Keratinocyte (primary cell): ENCODE data around the gene RIPK1.

Experiments used
- CTCF ChIP-seq, 3 experiments: IDR thresholded peaks in 1 of 3; conservative IDR thresholded peaks in 1 of 3; optimal IDR thresholded peaks in 1 of 3; 2 replicates in 2 of 3; 3 replicates in 1 of 3; pipeline versions ENCODE3 to v1.5.1; 2011; ENCODE audit warnings: low read length in 3 of 3, mild to moderate bottlenecking in 3 of 3, moderate library complexity in 2 of 3, control low read depth in 1 of 3, inconsistent platforms in 1 of 3; ENCODE audit not compliant: insufficient read depth in 2 of 3; ENCODE audit errors: extremely low read depth in 1 of 3
- EZH2 ChIP-seq: IDR thresholded peaks from one replicate; pipeline ENCODE4 v1.6.1; 2012; ENCODE audit warnings: inconsistent platforms, mild to moderate bottlenecking, low read length, moderate library complexity

GRCh38 chr6:3122823-3123182, 54.5 kb downstream of the RIPK1 start:
- no peak for TF ChIP-seq CTCF (optimal IDR thresholded peaks at IDR 0.05 in 1 of 3, IDR thresholded peaks at IDR 0.05 in 1 of 3, conservative IDR thresholded peaks at IDR 0.05 in 1 of 3; ENCODE audit: extremely low read depth in 1 of 3, insufficient read depth in 2 of 3, low read length in 3 of 3)
- TF ChIP-seq EZH2, result no peak
